Fibroblast of villous mesenchyme (primary cell): Measurements from ENCODE around the gene KLHL6. TPM values are rescaled to one million over a fixed set of nuclear protein-coding genes. Genes with fewer than 3 reads are reported as not detected.

ENCODE experiments used
- DNase-seq: peaks from one replicate; pipeline ENCODE4 v3.0.0-alpha.2; 2010; ENCODE audit warnings: low read depth
- H3K4me3 ChIP-seq: 2 replicates; pipeline ENCODE4 v1.5.1; 2011; ENCODE audit warnings: low read depth, mild to moderate bottlenecking, low read length
- total RNA-seq: library from RNA; depleted of rRNA; stranded (reverse); fragments of >200 nt; gene quantifications from 2 replicates; pipeline ENCODE4 v1.2.3, GENCODE V29; 2012
- TF ChIP-seq, protein P1 (sequence below): IDR thresholded peaks from 2 replicates; pipeline ENCODE4 v1.5.1; 2012; ENCODE audit warnings: low read depth, mild to moderate bottlenecking, low read length; ENCODE audit not compliant: insufficient read depth

KLHL6 gene
- total RNA-seq, 1 donor: not detected

DNA sequence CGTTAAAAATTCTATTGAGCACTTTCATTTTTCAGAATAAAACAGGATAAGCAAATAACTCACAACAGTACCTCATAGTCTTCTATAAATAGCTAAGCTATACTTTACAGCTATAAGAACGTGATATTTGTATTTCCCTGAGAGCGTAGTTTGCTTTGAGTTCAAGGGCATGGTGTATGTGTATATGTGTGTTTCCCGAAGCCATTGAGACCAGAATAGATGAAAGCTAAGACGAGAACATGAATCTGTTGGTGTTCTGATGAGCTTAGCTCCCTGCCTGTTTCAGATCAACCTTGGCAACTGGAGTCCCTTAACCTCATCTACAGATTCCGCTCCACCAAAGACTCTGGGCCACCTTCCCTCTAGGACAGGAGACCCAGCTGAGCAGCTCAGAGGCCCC lies 67.6 kb downstream of the KLHL6 start:
- TF ChIP-seq, protein P1, sequence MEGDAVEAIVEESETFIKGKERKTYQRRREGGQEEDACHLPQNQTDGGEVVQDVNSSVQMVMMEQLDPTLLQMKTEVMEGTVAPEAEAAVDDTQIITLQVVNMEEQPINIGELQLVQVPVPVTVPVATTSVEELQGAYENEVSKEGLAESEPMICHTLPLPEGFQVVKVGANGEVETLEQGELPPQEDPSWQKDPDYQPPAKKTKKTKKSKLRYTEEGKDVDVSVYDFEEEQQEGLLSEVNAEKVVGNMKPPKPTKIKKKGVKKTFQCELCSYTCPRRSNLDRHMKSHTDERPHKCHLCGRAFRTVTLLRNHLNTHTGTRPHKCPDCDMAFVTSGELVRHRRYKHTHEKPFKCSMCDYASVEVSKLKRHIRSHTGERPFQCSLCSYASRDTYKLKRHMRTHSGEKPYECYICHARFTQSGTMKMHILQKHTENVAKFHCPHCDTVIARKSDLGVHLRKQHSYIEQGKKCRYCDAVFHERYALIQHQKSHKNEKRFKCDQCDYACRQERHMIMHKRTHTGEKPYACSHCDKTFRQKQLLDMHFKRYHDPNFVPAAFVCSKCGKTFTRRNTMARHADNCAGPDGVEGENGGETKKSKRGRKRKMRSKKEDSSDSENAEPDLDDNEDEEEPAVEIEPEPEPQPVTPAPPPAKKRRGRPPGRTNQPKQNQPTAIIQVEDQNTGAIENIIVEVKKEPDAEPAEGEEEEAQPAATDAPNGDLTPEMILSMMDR: no peak
- no peak overlapping the region for H3K4me3 ChIP-seq
- DNase-seq: no peak

DNA sequence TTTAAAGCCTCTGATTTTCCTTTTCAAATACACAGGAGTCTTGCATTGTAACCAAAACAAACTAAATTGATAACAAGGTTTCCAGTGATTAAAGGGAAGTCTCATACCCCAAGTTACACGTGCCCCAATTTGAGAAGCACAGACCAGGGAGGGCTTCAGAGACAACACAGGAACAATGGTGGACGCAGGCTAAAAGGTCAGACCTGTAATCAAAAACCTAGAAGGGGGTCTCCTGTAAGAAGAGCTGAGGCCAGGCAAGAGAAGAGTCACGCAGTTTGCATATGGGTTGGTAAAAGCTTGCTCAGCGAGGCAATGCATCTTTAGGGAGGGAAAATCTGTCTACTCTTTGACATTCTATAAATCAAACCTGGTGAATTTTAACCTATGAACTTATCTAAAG lies 68.5 kb downstream of the KLHL6 start:
- no peak overlapping the region for H3K4me3 ChIP-seq
- TF ChIP-seq, protein P1: no peak
- DNase-seq: no peak

DNA sequence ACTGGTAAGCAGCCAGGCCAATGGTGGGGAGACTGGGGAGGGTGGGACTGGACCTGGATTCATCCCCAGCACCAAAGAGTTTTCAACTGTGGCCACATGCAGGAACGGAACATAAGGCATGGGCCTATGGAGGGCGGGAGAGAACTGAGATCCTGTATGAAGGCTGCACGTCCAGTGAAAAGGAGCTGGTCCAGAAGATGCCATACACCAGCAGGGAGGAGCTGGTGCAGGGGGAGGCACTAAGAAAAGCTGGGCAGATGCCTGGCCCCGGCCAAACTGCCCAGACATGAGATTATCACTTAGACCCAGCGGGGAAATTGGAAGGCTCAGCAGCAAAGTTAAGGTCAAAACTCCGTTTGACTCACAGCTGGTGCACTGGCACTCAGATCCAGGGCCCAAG lies 69.0 kb downstream of the KLHL6 start:
- no peak for DNase-seq
- no peak overlapping the region for H3K4me3 ChIP-seq
- TF ChIP-seq, protein P1: no peak

DNA sequence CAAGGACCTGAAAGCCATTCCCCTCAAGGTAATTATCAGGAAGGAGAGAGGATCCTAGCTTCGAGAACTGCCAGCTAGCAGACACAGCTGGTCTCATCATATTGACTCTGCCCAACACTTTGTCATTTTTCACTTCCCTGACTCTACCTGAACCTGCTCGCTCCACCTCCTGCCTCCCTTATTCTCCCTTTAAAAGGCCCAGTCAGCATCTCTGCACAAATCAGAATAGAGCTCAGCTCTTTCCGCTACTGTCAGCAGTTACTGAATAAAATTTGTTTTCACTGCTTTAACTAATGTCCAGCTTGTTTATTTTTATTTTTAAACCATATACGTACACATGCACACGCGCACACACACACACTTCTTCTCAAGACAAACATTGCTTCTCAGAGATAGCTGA lies 69.9 kb downstream of the KLHL6 start:
- no peak for DNase-seq
- TF ChIP-seq, protein P1: no peak
- no peak overlapping the region for H3K4me3 ChIP-seq

DNA sequence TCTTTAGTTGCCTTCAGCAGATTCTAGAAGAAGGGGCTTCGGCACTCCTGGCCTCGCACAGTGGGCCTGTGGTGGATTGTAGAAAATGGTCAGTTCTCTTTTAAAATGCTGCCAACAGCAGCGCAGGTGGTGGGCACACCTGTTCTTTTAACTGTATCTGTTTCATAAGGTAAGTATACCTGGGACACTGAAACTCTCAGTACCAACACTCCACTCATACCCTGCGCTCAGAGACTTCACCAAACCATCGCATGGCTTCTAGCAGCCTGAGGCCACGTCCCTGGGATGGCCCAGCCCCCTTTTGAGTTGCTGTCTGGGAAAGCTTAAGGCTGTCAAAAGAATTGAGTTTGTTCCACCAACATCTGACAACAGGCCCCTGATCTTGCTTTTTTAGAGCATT lies 70.4 kb downstream of the KLHL6 start:
- DNase-seq: no peak
- TF ChIP-seq, protein P1: no peak
- no peak overlapping the region for H3K4me3 ChIP-seq

DNA sequence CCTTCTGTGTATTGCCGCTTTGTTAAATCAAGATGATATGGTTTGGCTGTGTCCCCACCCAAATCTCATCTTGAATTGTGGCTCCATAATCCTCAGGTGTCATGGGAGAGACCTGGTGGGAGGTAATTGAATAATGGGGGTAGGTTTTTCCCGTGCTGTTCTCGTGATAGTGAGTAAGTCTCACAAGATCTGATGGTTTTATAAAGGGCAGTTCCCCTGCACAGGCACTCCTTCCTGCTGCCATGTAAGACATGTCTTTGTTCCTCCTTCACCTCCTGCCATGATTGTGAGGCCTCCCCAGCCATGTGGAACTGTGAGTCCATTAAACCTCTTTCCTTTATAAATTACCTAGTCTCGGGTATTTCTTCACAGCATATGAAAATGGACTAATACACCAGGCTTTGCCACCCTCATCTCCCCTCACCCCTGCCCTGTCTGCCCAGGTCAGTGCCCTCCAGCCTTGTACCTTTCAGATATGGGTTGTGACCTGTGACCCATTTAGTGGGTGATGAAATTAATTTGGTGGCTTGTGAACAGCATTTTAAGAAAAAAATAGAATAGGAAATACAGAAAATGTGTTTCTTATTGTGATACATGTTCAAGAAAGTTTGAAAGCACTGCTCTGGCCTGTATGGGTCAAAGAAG lies 71.0 kb downstream of the KLHL6 start:
- TF ChIP-seq, protein P1: no peak
- no peak overlapping the region for H3K4me3 ChIP-seq
- DNase-seq: no peak

DNA sequence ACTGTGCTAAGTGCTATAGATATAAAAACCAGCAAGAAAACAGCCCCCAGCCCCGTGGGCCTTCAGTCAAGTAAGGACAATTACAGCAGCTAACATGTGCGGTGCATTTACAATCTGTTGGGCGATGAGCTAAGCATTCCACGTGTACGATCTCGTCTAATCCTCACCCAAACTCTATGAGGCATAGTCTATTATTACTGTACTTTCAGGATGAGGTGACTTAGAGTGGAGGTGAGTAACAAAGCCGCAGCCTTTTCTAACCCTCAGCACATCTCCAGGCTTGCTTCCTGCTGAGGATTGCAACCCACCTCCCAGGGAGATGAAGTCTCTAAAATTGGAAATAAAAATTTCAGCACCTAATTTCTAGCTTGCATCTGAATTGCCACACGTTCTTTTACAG lies 73.9 kb downstream of the KLHL6 start:
- H3K4me3 ChIP-seq: no peak overlapping the region
- DNase-seq: no peak
- TF ChIP-seq, protein P1: no peak
